GM23248 (cell line): ENCODE measurements around the gene CARTPT. TPM values are rescaled to one million over a fixed set of nuclear protein-coding genes. Genes with fewer than 3 reads are reported as not detected.

Source experiments
- DNase-seq: peaks from one replicate; pipeline ENCODE4 v3.0.0-alpha.2; 2015
- H2AFZ ChIP-seq: fragments of 200-600 bp; sonication (generic); 2 replicates; pipeline ENCODE4 v1.6.1; 2016; ENCODE audit warnings: antibody characterized with exemption
- H3F3A ChIP-seq: fragments of 200-600 bp; sonication (generic); 2 replicates; pipeline ENCODE4 v1.6.1; 2016; ENCODE audit warnings: mild to moderate bottlenecking, antibody characterized with exemption, mixed run types; ENCODE audit not compliant: insufficient read depth
- H3K27ac ChIP-seq: fragments of 200-600 bp; sonication (generic); 2 replicates; pipeline ENCODE4 v1.5.1; 2016; ENCODE audit warnings: mild to moderate bottlenecking
- H3K27me3 ChIP-seq: fragments of 200-600 bp; sonication (generic); replicated peaks from 2 replicates; pipeline ENCODE4 v1.6.1; 2016; ENCODE audit warnings: mild to moderate bottlenecking; ENCODE audit not compliant: insufficient read depth
- H3K36me3 ChIP-seq: fragments of 200-600 bp; sonication (generic); 2 replicates; pipeline ENCODE4 v1.6.1; 2016; ENCODE audit warnings: low read depth, mild to moderate bottlenecking
- H3K4me1 ChIP-seq: fragments of 200-600 bp; sonication (generic); 2 replicates; pipeline ENCODE4 v1.6.1; 2016; ENCODE audit warnings: mild to moderate bottlenecking; ENCODE audit not compliant: insufficient read depth
- H3K4me2 ChIP-seq: fragments of 200-600 bp; sonication (generic); one replicate; pipeline ENCODE4 v1.6.1; 2016; ENCODE audit warnings: mild to moderate bottlenecking; ENCODE audit not compliant: unreplicated experiment
- H3K4me3 ChIP-seq: fragments of 200-600 bp; sonication (generic); 2 replicates; pipeline ENCODE4 v1.5.1; 2016; ENCODE audit warnings: mild to moderate bottlenecking
- H3K79me2 ChIP-seq: fragments of 200-600 bp; sonication (generic); 2 replicates; pipeline ENCODE4 v1.6.1; 2016; ENCODE audit warnings: mild to moderate bottlenecking; ENCODE audit not compliant: insufficient read depth
- H3K9ac ChIP-seq: fragments of 200-600 bp; sonication (generic); 2 replicates; pipeline ENCODE4 v1.6.1; 2016; ENCODE audit warnings: mild to moderate bottlenecking
- H3K9me2 ChIP-seq: fragments of 200-600 bp; sonication (generic); 2 replicates; pipeline ENCODE4 v1.6.1; 2016; ENCODE audit warnings: mixed run types, mild to moderate bottlenecking, moderate library complexity; ENCODE audit not compliant: insufficient read depth
- H3K9me3 ChIP-seq: fragments of 200-600 bp; sonication (generic); one replicate; pipeline ENCODE4 v1.6.1; 2017; ENCODE audit warnings: low read depth
- H4K20me1 ChIP-seq: fragments of 200-600 bp; sonication (generic); 2 replicates; pipeline ENCODE4 v1.6.0; 2016; ENCODE audit not compliant: insufficient read depth
- EZH2 ChIP-seq: fragments of 200-600 bp; sonication (generic); IDR thresholded peaks from 2 replicates; pipeline ENCODE4 v1.6.1; 2018; ENCODE audit warnings: antibody characterized with exemption, mild to moderate bottlenecking; ENCODE audit not compliant: insufficient read depth, poor library complexity, severe bottlenecking
- in situ Hi-C: fragments of 300-500 bp; cut with MboI; formaldehyde crosslinking; loops from 2 replicates; pipeline ENCODE4 v1.15.0; 2020
- polyA plus RNA-seq: library from polyadenylated mRNA; unstranded; fragments of >200 nt; fragmentation: Nextera tagmentation; extraction: Ambion mirVana; gene quantifications from 2 replicates; pipeline ENCODE4 v1.2.1, GENCODE V29; 2016
- total RNA-seq: library from RNA; depleted of rRNA; stranded (reverse); fragments of >200 nt; shearing (Covaris generic); gene quantifications from 2 replicates; pipeline ENCODE4 v1.2.3, GENCODE V29; 2014; rRNA removed

CARTPT gene
- total and polyA plus RNA-seq, 2 experiments from 2014 or later: not detected

DNA sequence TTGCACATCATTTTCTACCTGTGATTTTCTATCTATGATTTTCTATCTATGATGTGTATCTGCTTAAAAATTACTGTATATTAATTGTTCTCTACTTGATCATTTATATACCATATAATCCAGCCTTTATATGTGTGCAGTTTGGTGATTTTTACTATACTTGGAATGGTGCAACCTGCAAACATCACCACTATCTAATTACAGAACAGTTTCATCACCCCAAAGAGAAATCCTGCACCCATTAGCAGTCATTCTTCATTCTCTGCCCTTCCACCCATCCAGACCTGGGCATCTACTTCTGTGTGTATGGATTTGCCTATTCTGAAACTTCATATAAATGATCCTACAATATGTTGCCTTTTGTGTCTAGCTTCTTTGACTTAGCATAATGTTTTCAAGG is 51.3 kb downstream of the CARTPT start:
- in situ Hi-C loops: no loop called here
- no peak overlapping the region for H3K9ac ChIP-seq

More for the DNA sequence above, 51.3 kb downstream of the CARTPT start:
- no peak overlapping the region for H3K27ac ChIP-seq
- no peaks in the 10 kb centered on the region for H4K20me1 ChIP-seq
- H3K4me3 ChIP-seq: no peak overlapping the region
- H3K27me3 ChIP-seq: 0 out of 2 replicates have a peak, but pooled peaks cover 4% of the 10 kb centered on the region
- DNase-seq: no peak
- no peak overlapping the region for H2AFZ ChIP-seq
- no peaks in the 10 kb centered on the region for H3K9me3 ChIP-seq
- no peak overlapping the region for H3K4me2 ChIP-seq
- H3K79me2 ChIP-seq: no peaks in the 10 kb centered on the region
- no peaks in the 10 kb centered on the region for H3K9me2 ChIP-seq
- no peak for TF ChIP-seq EZH2
- 0 out of 2 replicates have a peak, but pooled peaks cover 7% of the 10 kb centered on the region for H3K4me1 ChIP-seq
- no peaks in the 10 kb centered on the region for H3F3A ChIP-seq
- no peaks in the 10 kb centered on the region for H3K36me3 ChIP-seq

Other genes with a start within 250 kb of the CARTPT start
- gene MCCC2, start 131.9 kb upstream of the CARTPT start, total RNA-seq: 11.6 and 23.9 TPM in 2 replicates
- 17.8 and 18.5 TPM in 2 replicates for gene MCCC2, start 131.9 kb upstream of the CARTPT start, polyA plus RNA-seq